HEK293 (cell line): Measurements from ENCODE around the gene FLCN.
"Not testable (repeated sequence)": the region's sequence is repeated elsewhere in the genome, so short reads cannot be mapped to it uniquely, and the experiment has no call there.

ENCODE experiments used
- CTCF ChIA-PET: fragments of 350-600 bp; formaldehyde crosslinking; extraction: SDS; loops from one replicate; lab custom pipeline; 2021; ENCODE audit warnings: antibody characterized with exemption; lab: Yijun Ruan, JAX
- POLR2A ChIA-PET: fragments of 300-600 bp; formaldehyde crosslinking; extraction: SDS; loops from one replicate; lab custom pipeline; 2020; ENCODE audit warnings: antibody characterized with exemption, inconsistent platforms; lab: Yijun Ruan, JAX
- H3K27ac ChIP-seq: fragments of 200-500 bp; sonication (Bioruptor generic); 2 replicates; pipeline ENCODE4 v1.5.1; 2014; ENCODE audit warnings: low read depth, low read length, control low read depth, inconsistent platforms; ENCODE audit errors: extremely low read depth
- H3K36me3 ChIP-seq, 2 experiments: fragments of 200-500 bp in 1 of 2; sonication (Bioruptor generic) in 1 of 2; 1 replicate in 1 of 2; 2 replicates in 1 of 2; pipeline ENCODE4 v1.5.1; 2014 to 2017; ENCODE audit warnings: inconsistent platforms in 2 of 2, low read length in 2 of 2; ENCODE audit not compliant: control insufficient read depth in 2 of 2, insufficient read depth in 1 of 2
- H3K4me1 ChIP-seq: fragments of 200-500 bp; sonication (Bioruptor generic); 2 replicates; pipeline ENCODE4 v1.5.1; 2014; ENCODE audit warnings: mild to moderate bottlenecking, low read length, inconsistent platforms; ENCODE audit not compliant: control insufficient read depth, insufficient read depth
- H3K4me3 ChIP-seq: 2 replicates; pipeline ENCODE4 v1.5.1; 2011; ENCODE audit warnings: low read depth, mild to moderate bottlenecking, control low read depth, low read length, moderate library complexity
- H3K9me3 ChIP-seq: fragments of 200-500 bp; sonication (Bioruptor generic); 2 replicates; pipeline ENCODE4 v1.5.1; 2014; ENCODE audit warnings: low read depth, low read length, inconsistent platforms; ENCODE audit not compliant: control insufficient read depth, insufficient read depth
- EGR2 ChIP-seq: fragments of 450-650 bp; formaldehyde crosslinking; IDR thresholded peaks from 2 replicates; pipeline ENCODE4 v1.5.1; 2016; ENCODE audit warnings: low read depth, missing biosample characterization, missing genetic modification characterization
- GLIS2 ChIP-seq: fragments of 450-650 bp; formaldehyde crosslinking; IDR thresholded peaks from 2 replicates; pipeline ENCODE4 v1.5.1; 2016; ENCODE audit warnings: missing biosample characterization, missing genetic modification characterization
- OVOL3 ChIP-seq: fragments of 450-650 bp; formaldehyde crosslinking; IDR thresholded peaks from 2 replicates; pipeline ENCODE4 v1.5.1; 2016; ENCODE audit warnings: missing biosample characterization, missing genetic modification characterization
- SALL2 ChIP-seq: fragments of 450-650 bp; formaldehyde crosslinking; IDR thresholded peaks from 2 replicates; pipeline ENCODE4 v1.5.0; 2017; ENCODE audit warnings: missing biosample characterization, mild to moderate bottlenecking, missing genetic modification characterization, borderline replicate concordance
- SP3 ChIP-seq: fragments of 450-650 bp; formaldehyde crosslinking; IDR thresholded peaks from 2 replicates; pipeline ENCODE4 v1.5.1; 2016; ENCODE audit warnings: missing biosample characterization, missing genetic modification characterization
- ZEB2 ChIP-seq: fragments of 450-650 bp; formaldehyde crosslinking; IDR thresholded peaks from 2 replicates; pipeline ENCODE4 v1.5.1; 2016; ENCODE audit warnings: missing biosample characterization, missing genetic modification characterization
- ZFHX2 ChIP-seq: fragments of 450-650 bp; formaldehyde crosslinking; conservative IDR thresholded peaks from 2 replicates; pipeline ENCODE4 v1.5.1; 2016; ENCODE audit warnings: missing biosample characterization, missing genetic modification characterization
- ZFP3 ChIP-seq: fragments of 450-650 bp; formaldehyde crosslinking; IDR thresholded peaks from 2 replicates; pipeline ENCODE4 v1.5.1; 2016; ENCODE audit warnings: low read depth, missing biosample characterization, missing genetic modification characterization
- ZNF266 ChIP-seq: fragments of 450-650 bp; formaldehyde crosslinking; IDR thresholded peaks from 2 replicates; pipeline ENCODE4 v1.5.1; 2016; ENCODE audit warnings: missing biosample characterization, missing genetic modification characterization, low read depth
- ZNF394 ChIP-seq: fragments of 450-650 bp; formaldehyde crosslinking; IDR thresholded peaks from 2 replicates; pipeline ENCODE4 v1.5.1; 2016; ENCODE audit warnings: missing biosample characterization, missing genetic modification characterization, mild to moderate bottlenecking, moderate library complexity, borderline replicate concordance
- ZNF510 ChIP-seq: fragments of 450-650 bp; formaldehyde crosslinking; IDR thresholded peaks from 2 replicates; pipeline ENCODE4 v1.5.1; 2018; ENCODE audit warnings: mild to moderate bottlenecking, missing genetic modification characterization, missing biosample characterization; ENCODE audit not compliant: insufficient replicate concordance
- ZNF785 ChIP-seq: fragments of 450-650 bp; formaldehyde crosslinking; IDR thresholded peaks from 2 replicates; pipeline ENCODE4 v1.5.1; 2016; ENCODE audit warnings: missing biosample characterization, missing genetic modification characterization
- TF ChIP-seq, protein P1 (sequence below): fragments of 450-650 bp; IDR thresholded peaks from 2 replicates; pipeline ENCODE4 v1.5.1; 2018; ENCODE audit warnings: missing biosample characterization, mild to moderate bottlenecking, missing genetic modification characterization
- TF ChIP-seq, protein P2 (sequence below): fragments of 450-650 bp; formaldehyde crosslinking; conservative IDR thresholded peaks from 2 replicates; pipeline ENCODE4 v1.5.1; 2016; ENCODE audit warnings: low read depth, missing biosample characterization, missing genetic modification characterization
- TF ChIP-seq, protein P3 (sequence below): fragments of 450-650 bp; formaldehyde crosslinking; IDR thresholded peaks from 2 replicates; pipeline ENCODE4 v1.5.1; 2016; ENCODE audit warnings: missing biosample characterization, missing genetic modification characterization

Gene FLCN

DNA sequence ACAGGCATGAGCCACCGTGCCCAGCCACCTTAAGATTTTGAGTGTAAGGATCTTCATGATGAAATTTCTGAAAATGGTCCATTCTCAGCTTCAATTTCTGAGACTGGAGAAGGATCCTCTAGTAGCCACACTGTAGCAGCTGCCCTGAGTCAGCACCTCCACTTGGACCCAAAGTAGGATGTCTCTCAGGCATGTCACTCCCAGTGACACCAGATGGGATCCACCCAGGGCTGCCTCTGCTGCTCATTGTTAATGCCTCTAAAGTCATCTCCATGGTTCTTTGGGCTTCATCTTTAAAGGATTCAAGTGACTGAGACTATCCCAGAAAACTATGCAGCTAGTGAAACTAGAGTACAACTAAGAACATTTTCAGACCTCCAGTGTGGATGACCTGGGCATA lies 38.7 kb downstream of the FLCN start:
- ChIA-PET POLR2A (interaction anchor here (0.7 kb wide), 1 partner anchor 15 kb away, joined by 3 read pairs; no protein-coding TSS in a partner anchor), CTCF (no interaction called here)
- H3K27ac ChIP-seq = no peak overlapping the region
- peaks cover 4 to 26% of the 10 kb centered on the region in 2 experiments for H3K36me3 ChIP-seq
- H3K4me3 ChIP-seq = no peak overlapping the region
- H3K4me1 ChIP-seq = no peaks in the 10 kb centered on the region
- TF ChIP-seq ZFHX2 (tag by site-specific recombination) (no peak), ZNF785 (tag by site-specific recombination) (no peak), OVOL3 (no peak), ZNF394 (tag by site-specific recombination) (no peak), GLIS2 (tag by site-specific recombination) (no peak), SP3 (tag by site-specific recombination) (no peak), SALL2 (tag by site-specific recombination) (no peak), ZNF266 (no peak)
- TF ChIP-seq, protein P1, sequence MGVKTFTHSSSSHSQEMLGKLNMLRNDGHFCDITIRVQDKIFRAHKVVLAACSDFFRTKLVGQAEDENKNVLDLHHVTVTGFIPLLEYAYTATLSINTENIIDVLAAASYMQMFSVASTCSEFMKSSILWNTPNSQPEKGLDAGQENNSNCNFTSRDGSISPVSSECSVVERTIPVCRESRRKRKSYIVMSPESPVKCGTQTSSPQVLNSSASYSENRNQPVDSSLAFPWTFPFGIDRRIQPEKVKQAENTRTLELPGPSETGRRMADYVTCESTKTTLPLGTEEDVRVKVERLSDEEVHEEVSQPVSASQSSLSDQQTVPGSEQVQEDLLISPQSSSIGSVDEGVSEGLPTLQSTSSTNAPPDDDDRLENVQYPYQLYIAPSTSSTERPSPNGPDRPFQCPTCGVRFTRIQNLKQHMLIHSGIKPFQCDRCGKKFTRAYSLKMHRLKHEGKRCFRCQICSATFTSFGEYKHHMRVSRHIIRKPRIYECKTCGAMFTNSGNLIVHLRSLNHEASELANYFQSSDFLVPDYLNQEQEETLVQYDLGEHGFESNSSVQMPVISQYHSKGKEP (tag by site-specific recombination) = no peak
- TF ChIP-seq, protein P2, sequence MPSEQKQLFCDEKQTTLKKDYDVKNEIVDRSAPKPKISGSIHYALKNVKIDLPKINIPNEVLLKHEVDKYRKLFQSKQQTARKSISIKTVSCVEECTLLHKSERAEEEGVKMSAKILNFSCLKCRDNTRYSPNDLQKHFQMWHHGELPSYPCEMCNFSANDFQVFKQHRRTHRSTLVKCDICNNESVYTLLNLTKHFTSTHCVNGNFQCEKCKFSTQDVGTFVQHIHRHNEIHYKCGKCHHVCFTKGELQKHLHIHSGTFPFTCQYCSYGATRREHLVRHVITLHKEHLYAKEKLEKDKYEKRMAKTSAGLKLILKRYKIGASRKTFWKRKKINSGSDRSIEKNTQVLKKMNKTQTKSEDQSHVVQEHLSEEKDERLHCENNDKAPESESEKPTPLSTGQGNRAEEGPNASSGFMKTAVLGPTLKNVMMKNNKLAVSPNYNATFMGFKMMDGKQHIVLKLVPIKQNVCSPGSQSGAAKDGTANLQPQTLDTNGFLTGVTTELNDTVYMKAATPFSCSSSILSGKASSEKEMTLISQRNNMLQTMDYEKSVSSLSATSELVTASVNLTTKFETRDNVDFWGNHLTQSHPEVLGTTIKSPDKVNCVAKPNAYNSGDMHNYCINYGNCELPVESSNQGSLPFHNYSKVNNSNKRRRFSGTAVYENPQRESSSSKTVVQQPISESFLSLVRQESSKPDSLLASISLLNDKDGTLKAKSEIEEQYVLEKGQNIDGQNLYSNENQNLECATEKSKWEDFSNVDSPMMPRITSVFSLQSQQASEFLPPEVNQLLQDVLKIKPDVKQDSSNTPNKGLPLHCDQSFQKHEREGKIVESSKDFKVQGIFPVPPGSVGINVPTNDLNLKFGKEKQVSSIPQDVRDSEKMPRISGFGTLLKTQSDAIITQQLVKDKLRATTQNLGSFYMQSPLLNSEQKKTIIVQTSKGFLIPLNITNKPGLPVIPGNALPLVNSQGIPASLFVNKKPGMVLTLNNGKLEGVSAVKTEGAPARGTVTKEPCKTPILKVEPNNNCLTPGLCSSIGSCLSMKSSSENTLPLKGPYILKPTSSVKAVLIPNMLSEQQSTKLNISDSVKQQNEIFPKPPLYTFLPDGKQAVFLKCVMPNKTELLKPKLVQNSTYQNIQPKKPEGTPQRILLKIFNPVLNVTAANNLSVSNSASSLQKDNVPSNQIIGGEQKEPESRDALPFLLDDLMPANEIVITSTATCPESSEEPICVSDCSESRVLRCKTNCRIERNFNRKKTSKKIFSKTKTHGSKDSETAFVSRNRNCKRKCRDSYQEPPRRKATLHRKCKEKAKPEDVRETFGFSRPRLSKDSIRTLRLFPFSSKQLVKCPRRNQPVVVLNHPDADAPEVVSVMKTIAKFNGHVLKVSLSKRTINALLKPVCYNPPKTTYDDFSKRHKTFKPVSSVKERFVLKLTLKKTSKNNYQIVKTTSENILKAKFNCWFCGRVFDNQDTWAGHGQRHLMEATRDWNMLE (tag by site-specific recombination) = no peak
- no peaks in the 10 kb centered on the region for H3K9me3 ChIP-seq

DNA sequence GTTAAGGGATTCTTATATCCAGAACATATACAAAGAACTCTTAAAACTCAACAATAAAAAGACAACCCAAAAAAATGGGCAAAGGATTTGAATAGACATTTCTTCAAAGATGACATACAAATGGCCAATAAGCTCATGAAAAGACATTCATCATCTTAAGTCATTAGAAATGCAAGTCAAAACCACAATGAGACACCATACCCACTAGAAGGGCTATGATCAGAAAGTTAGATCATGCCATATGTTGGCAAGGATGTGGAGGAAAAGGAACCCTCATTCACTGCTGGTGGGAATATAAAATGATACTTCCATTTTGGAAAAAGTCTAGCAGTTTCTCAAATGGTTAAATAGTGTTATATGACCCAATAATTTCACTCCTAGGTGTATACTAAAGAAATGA lies 40.2 kb downstream of the FLCN start:
- POLR2A ChIA-PET = no interaction called here
- H3K4me1 ChIP-seq = peaks cover 2% of the 10 kb centered on the region; the same call in 1 of the 2 replicates
- peaks cover 4 to 12% of the 10 kb centered on the region in 2 experiments for H3K36me3 ChIP-seq
- CTCF ChIA-PET = interaction anchor here (0.6 to 1.4 kb wide), 3 partner anchors 55 to 323 kb away, joined by 4 to 5 read pairs (median 4); no protein-coding TSS in a partner anchor
- no peak overlapping the region for H3K27ac ChIP-seq
- TF ChIP-seq, protein P3, sequence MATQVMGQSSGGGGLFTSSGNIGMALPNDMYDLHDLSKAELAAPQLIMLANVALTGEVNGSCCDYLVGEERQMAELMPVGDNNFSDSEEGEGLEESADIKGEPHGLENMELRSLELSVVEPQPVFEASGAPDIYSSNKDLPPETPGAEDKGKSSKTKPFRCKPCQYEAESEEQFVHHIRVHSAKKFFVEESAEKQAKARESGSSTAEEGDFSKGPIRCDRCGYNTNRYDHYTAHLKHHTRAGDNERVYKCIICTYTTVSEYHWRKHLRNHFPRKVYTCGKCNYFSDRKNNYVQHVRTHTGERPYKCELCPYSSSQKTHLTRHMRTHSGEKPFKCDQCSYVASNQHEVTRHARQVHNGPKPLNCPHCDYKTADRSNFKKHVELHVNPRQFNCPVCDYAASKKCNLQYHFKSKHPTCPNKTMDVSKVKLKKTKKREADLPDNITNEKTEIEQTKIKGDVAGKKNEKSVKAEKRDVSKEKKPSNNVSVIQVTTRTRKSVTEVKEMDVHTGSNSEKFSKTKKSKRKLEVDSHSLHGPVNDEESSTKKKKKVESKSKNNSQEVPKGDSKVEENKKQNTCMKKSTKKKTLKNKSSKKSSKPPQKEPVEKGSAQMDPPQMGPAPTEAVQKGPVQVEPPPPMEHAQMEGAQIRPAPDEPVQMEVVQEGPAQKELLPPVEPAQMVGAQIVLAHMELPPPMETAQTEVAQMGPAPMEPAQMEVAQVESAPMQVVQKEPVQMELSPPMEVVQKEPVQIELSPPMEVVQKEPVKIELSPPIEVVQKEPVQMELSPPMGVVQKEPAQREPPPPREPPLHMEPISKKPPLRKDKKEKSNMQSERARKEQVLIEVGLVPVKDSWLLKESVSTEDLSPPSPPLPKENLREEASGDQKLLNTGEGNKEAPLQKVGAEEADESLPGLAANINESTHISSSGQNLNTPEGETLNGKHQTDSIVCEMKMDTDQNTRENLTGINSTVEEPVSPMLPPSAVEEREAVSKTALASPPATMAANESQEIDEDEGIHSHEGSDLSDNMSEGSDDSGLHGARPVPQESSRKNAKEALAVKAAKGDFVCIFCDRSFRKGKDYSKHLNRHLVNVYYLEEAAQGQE (tag by site-specific recombination) = no peak
- TF ChIP-seq EGR2 (tag by site-specific recombination) = no peak
- no peak for TF ChIP-seq ZNF510 (tag by site-specific recombination)
- no peak for TF ChIP-seq ZEB2 (tag by site-specific recombination)
- TF ChIP-seq, protein P2 (tag by site-specific recombination) = no peak
- TF ChIP-seq ZFP3 = no peak
- H3K4me3 ChIP-seq = no peak overlapping the region
- no peaks in the 10 kb centered on the region for H3K9me3 ChIP-seq

DNA sequence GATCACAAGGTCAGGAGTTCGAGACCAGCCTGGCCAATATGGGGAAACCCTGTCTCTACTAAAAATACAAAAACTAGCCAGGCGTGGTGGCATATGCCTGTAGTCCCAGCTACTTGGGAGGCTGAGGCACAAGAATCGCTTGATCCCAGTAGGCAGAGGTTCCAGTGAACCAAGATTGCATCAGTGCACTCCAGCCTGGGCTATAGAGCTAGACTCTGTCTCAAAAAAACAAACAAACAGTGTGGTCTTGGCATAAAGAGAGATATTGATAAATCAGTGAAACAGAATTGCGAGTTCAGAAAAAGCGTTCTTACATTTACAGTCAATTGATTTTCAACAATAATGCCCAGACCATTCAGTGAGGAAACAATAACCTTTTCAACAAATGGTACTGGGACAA lies 41.5 kb downstream of the FLCN start:
- POLR2A ChIA-PET, H3K36me3 ChIP-seq, H3K4me1 ChIP-seq, H3K27ac ChIP-seq, H3K9me3 ChIP-seq, H3K4me3 ChIP-seq: not testable (repeated sequence)
- CTCF ChIA-PET = interaction anchor here (0.5 to 1.4 kb wide), 4 partner anchors 18 to 196 kb away, joined by 3 to 5 read pairs (median 3); no protein-coding TSS in a partner anchor
